BLaER1 (cell line): Measurements from ENCODE around the gene SOS1.

Source experiments
- H3K27ac ChIP-seq: shearing (Covaris generic); formaldehyde crosslinking; 2 replicates; pipeline ENCODE4 v1.8.1; 2022
- H3K27me3 ChIP-seq: shearing (Covaris generic); formaldehyde crosslinking; 2 replicates; pipeline ENCODE4 v1.8.1; 2022
- H3K36me3 ChIP-seq: shearing (Covaris generic); formaldehyde crosslinking; 2 replicates; pipeline ENCODE4 v1.8.1; 2022
- H3K4me1 ChIP-seq: shearing (Covaris generic); formaldehyde crosslinking; 2 replicates; pipeline ENCODE4 v1.8.1; 2022
- H3K4me2 ChIP-seq: shearing (Covaris generic); formaldehyde crosslinking; 2 replicates; pipeline ENCODE4 v1.8.1; 2022
- H3K4me3 ChIP-seq: shearing (Covaris generic); formaldehyde crosslinking; 2 replicates; pipeline ENCODE4 v1.8.1; 2022
- H3K9ac ChIP-seq: shearing (Covaris generic); formaldehyde crosslinking; 2 replicates; pipeline ENCODE4 v1.8.1; 2022
- H3K9me3 ChIP-seq: shearing (Covaris generic); formaldehyde crosslinking; 2 replicates; pipeline ENCODE4 v1.8.1; 2022
- H4K20me1 ChIP-seq: shearing (Covaris generic); formaldehyde crosslinking; 2 replicates; pipeline ENCODE4 v1.8.1; 2022
- Cebpa-rat ChIP-seq: shearing (Covaris generic); IDR thresholded peaks from 2 replicates; pipeline ENCODE4 v1.8.1; 2022

Gene SOS1

GRCh38 chr2:38981003-38981669 is 139.7 kb downstream of the SOS1 start:
- no peaks in the 10 kb centered on the region for H3K4me1 ChIP-seq
- no peak for TF ChIP-seq Cebpa-rat
- no peak overlapping the region for H3K27ac ChIP-seq
- H3K36me3 ChIP-seq = peaks cover 29% of the 10 kb centered on the region
- H3K4me2 ChIP-seq = no peak overlapping the region
- no peaks in the 10 kb centered on the region for H4K20me1 ChIP-seq
- H3K9me3 ChIP-seq = no peaks in the 10 kb centered on the region
- no peak overlapping the region for H3K9ac ChIP-seq
- H3K27me3 ChIP-seq = no peaks in the 10 kb centered on the region
- H3K4me3 ChIP-seq = no peak overlapping the region

GRCh38 chr2:38978908-38979307 is 141.9 kb downstream of the SOS1 start:
- H3K36me3 ChIP-seq = peaks cover 8% of the 10 kb centered on the region; the same call in 1 of the 2 replicates
- no peak overlapping the region for H3K27ac ChIP-seq
- no peak overlapping the region for H3K4me2 ChIP-seq
- TF ChIP-seq Cebpa-rat = no peak
- no peak overlapping the region for H3K9ac ChIP-seq
- no peaks in the 10 kb centered on the region for H3K9me3 ChIP-seq
- H4K20me1 ChIP-seq = no peaks in the 10 kb centered on the region
- H3K27me3 ChIP-seq = no peaks in the 10 kb centered on the region
- no peak overlapping the region for H3K4me3 ChIP-seq
- H3K4me1 ChIP-seq = no peaks in the 10 kb centered on the region

- Histone ChIP-seq H4K20me1 (no peaks in the 10 kb centered on the region), H3K36me3 (peaks cover 3% of the 10 kb centered on the region; the same call in 1 of the 2 replicates), H3K27ac (no peak overlapping the region), H3K27me3 (no peaks in the 10 kb centered on the region), H3K4me3 (no peak overlapping the region), H3K9me3 (no peaks in the 10 kb centered on the region), H3K4me1 (no peaks in the 10 kb centered on the region), H3K4me2 (no peak overlapping the region), H3K9ac (no peak overlapping the region)
- no peak for TF ChIP-seq Cebpa-rat
These were observed 142.5 kb downstream of the SOS1 start for GRCh38 chr2:38978296-38978903.

- no peaks in the 10 kb centered on the region for H3K27me3 ChIP-seq
- H3K4me1 ChIP-seq = no peaks in the 10 kb centered on the region
- H3K36me3 ChIP-seq = no peaks in the 10 kb centered on the region
- H3K4me3 ChIP-seq = no peak overlapping the region
- no peaks in the 10 kb centered on the region for H4K20me1 ChIP-seq
- H3K9ac ChIP-seq = no peak overlapping the region
- no peak overlapping the region for H3K4me2 ChIP-seq
- no peak for TF ChIP-seq Cebpa-rat
- H3K9me3 ChIP-seq = no peaks in the 10 kb centered on the region
- H3K27ac ChIP-seq = no peak overlapping the region
These were observed 143.8 kb downstream of the SOS1 start for GRCh38 chr2:38977047-38977446.

GRCh38 chr2:38975042-38975441 is 145.8 kb downstream of the SOS1 start:
- Histone ChIP-seq H3K9me3 (no peaks in the 10 kb centered on the region), H3K36me3 (no peaks in the 10 kb centered on the region), H3K27ac (no peak overlapping the region), H3K27me3 (no peaks in the 10 kb centered on the region), H3K4me2 (no peak overlapping the region), H4K20me1 (no peaks in the 10 kb centered on the region), H3K4me1 (no peaks in the 10 kb centered on the region), H3K4me3 (no peak overlapping the region), H3K9ac (no peak overlapping the region)
- no peak for TF ChIP-seq Cebpa-rat

- H3K4me1 ChIP-seq = no peaks in the 10 kb centered on the region
- no peak overlapping the region for H3K9ac ChIP-seq
- no peak; the same call in 1 of the 2 replicates for TF ChIP-seq Cebpa-rat
- H3K4me2 ChIP-seq = no peak overlapping the region
- no peaks in the 10 kb centered on the region for H4K20me1 ChIP-seq
- no peaks in the 10 kb centered on the region for H3K9me3 ChIP-seq
- H3K4me3 ChIP-seq = no peak overlapping the region
- H3K36me3 ChIP-seq = no peaks in the 10 kb centered on the region
- H3K27me3 ChIP-seq = no peaks in the 10 kb centered on the region
- no peak overlapping the region for H3K27ac ChIP-seq
These were observed 147.6 kb downstream of the SOS1 start for GRCh38 chr2:38973266-38973665.

GRCh38 chr2:38971377-38971776 is 149.5 kb downstream of the SOS1 start:
- H3K4me2 ChIP-seq = no peak overlapping the region
- H3K9me3 ChIP-seq = no peaks in the 10 kb centered on the region
- H4K20me1 ChIP-seq = no peaks in the 10 kb centered on the region
- no peak overlapping the region for H3K27ac ChIP-seq
- H3K9ac ChIP-seq = no peak overlapping the region
- H3K4me1 ChIP-seq = no peaks in the 10 kb centered on the region
- no peak overlapping the region for H3K4me3 ChIP-seq
- H3K27me3 ChIP-seq = no peaks in the 10 kb centered on the region
- no peak for TF ChIP-seq Cebpa-rat
- H3K36me3 ChIP-seq = no peaks in the 10 kb centered on the region

- H3K4me3 ChIP-seq = no peak overlapping the region
- H4K20me1 ChIP-seq = no peaks in the 10 kb centered on the region
- no peaks in the 10 kb centered on the region for H3K4me1 ChIP-seq
- no peak overlapping the region for H3K4me2 ChIP-seq
- TF ChIP-seq Cebpa-rat = no peak
- no peaks in the 10 kb centered on the region for H3K9me3 ChIP-seq
- no peak overlapping the region for H3K9ac ChIP-seq
- no peaks in the 10 kb centered on the region for H3K27me3 ChIP-seq
- no peaks in the 10 kb centered on the region for H3K36me3 ChIP-seq
- no peak overlapping the region for H3K27ac ChIP-seq
These were observed 152.8 kb downstream of the SOS1 start for GRCh38 chr2:38968021-38968420.

- no peak for TF ChIP-seq Cebpa-rat
- Histone ChIP-seq H3K4me2 (no peak overlapping the region), H3K4me3 (no peak overlapping the region), H3K9ac (no peak overlapping the region), H3K4me1 (peaks cover 5% of the 10 kb centered on the region), H3K27ac (no peak overlapping the region), H4K20me1 (no peaks in the 10 kb centered on the region), H3K27me3 (no peaks in the 10 kb centered on the region), H3K36me3 (no peaks in the 10 kb centered on the region), H3K9me3 (no peaks in the 10 kb centered on the region)
These were observed 154.2 kb downstream of the SOS1 start for GRCh38 chr2:38966678-38967077.

GRCh38 chr2:38966006-38966405 is 154.8 kb downstream of the SOS1 start:
- Histone ChIP-seq H3K27ac (no peak overlapping the region), H3K4me3 (no peak overlapping the region), H4K20me1 (no peaks in the 10 kb centered on the region), H3K4me1 (peaks cover 9% of the 10 kb centered on the region), H3K4me2 (no peak overlapping the region), H3K9me3 (0 out of 2 replicates have a peak, but pooled peaks cover under 1% of the 10 kb centered on the region), H3K9ac (no peak overlapping the region), H3K36me3 (no peaks in the 10 kb centered on the region), H3K27me3 (no peaks in the 10 kb centered on the region)
- no peak for TF ChIP-seq Cebpa-rat
